KOPT-K1 (cell line): ENCODE measurements around the gene NCAM1.

Experiments
- H3K27ac ChIP-seq: fragments of 200-600 bp; sonication (generic); 2 replicates; pipeline ENCODE4 v1.5.1; 2016; ENCODE audit warnings: antibody characterized with exemption, mild to moderate bottlenecking, low read depth, low read length; ENCODE audit not compliant: poor library complexity, severe bottlenecking
- H3K36me3 ChIP-seq: fragments of 200-600 bp; sonication (generic); 2 replicates; pipeline ENCODE4 v1.5.1; 2017; ENCODE audit warnings: antibody characterized with exemption, mild to moderate bottlenecking, low read length, moderate library complexity; ENCODE audit not compliant: insufficient read depth
- H3K9me3 ChIP-seq: fragments of 200-600 bp; sonication (generic); 2 replicates; pipeline ENCODE4 v1.5.1; 2017; ENCODE audit warnings: antibody characterized with exemption, low read length, mild to moderate bottlenecking; ENCODE audit not compliant: insufficient read depth, poor library complexity, severe bottlenecking

The NCAM1 gene

DNA sequence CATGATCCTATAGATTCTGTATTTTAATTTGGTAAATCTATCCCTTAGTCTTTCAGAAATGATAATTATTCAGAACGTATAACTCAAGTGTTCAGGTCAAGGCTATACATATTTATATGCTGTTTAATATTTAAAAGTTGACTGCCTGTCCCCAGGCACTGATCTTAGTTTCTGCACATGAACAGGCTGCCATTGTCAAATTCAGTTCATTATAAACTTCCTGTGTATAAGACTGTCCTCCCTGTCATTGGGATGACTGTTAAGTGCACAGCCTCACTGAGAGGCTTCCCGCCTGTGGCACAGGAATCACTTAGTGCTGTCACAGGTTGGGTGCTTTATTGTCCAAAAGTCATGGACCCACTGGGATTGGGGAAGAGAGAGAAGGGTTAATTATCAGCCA is 261.0 kb downstream of the NCAM1 start:
- H3K36me3 ChIP-seq: no peaks in the 10 kb centered on the region
- H3K27ac ChIP-seq: no peak overlapping the region
- no peaks in the 10 kb centered on the region for H3K9me3 ChIP-seq

DNA sequence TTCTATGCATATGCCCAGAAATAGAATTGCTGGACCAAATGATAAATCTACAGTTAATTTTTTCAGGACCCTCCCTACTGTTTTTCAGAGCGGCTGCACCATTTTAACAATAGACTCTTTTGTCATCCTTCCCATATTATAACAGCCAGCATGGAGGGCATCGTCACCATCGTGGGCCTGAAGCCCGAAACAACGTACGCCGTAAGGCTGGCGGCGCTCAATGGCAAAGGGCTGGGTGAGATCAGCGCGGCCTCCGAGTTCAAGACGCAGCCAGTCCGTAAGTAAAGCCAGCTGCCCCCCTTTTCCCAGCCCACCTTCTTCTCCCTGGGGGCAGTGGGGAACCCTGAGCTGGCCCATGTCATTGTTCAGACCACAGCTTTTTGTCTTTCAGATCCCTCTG is 273.7 kb downstream of the NCAM1 start:
- no peaks in the 10 kb centered on the region for H3K36me3 ChIP-seq

DNA sequence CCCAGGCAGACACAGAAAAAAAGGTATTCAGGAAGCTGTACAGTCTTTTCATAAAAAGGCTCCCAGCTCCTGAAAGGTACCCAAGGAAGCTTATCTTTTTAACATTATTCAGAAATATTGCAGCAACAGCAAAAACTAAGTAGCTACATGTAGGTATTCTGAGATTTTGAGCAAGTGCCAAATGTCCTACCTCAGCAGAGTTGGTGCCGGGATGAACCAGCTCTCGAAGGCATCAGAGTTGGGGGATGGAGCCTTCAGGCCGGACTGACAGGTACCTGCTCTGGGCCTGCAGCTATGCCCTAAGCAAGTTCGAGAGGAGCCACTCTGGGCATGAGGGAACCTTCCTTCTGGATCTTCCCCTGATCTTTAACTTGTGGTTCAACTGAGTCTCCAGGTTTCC is 276.0 kb downstream of the NCAM1 start:
- Histone ChIP-seq H3K9me3 (no peaks in the 10 kb centered on the region), H3K36me3 (no peaks in the 10 kb centered on the region)

More for the DNA sequence above, 273.7 kb downstream of the NCAM1 start:
- H3K9me3 ChIP-seq: no peaks in the 10 kb centered on the region
- H3K27ac ChIP-seq: no peak overlapping the region

DNA sequence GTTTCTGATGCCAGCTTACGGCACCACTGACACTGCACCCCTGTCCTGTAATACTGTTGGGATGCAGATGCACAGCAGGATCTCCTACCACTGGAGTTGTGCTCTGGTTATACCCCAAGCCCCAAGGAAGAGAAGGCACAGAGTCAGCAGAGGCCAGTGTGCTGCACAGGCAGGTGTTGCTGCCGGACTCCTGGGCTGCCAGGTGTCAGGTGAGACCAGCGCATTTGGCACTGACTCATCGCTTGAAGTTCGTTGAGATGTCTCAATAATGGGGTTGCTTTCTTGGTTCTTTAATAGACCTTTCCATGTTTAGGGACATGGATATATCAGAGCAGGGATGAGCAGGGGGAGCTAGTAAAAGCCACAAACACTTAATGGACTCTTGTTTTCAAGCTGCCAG is 277.5 kb downstream of the NCAM1 start:
- no peaks in the 10 kb centered on the region for H3K9me3 ChIP-seq
- no peaks in the 10 kb centered on the region for H3K36me3 ChIP-seq
- no peak overlapping the region for H3K27ac ChIP-seq

More for the DNA sequence above, 276.0 kb downstream of the NCAM1 start:
- H3K27ac ChIP-seq: no peak overlapping the region

DNA sequence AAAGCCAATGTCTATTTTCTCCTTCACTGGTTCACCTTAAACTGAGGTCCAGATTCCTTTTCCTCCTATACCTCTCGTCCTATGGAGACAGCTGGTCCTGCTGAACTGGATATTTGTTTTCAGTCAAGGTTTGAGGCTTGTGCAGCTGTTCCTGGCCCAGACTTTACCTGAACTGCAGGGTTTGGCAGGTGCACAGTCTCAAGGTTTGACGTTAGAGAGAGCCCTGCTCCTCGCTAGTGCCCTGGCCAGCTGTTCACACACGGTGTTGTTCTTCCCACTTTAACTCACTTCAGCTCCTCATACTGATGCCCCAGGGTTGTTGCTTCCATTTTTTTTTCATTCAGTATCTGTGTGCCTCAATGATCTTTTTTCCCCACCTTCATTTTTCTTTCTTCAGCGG is 279.2 kb downstream of the NCAM1 start:
- Histone ChIP-seq H3K36me3 (no peaks in the 10 kb centered on the region), H3K9me3 (no peaks in the 10 kb centered on the region)

DNA sequence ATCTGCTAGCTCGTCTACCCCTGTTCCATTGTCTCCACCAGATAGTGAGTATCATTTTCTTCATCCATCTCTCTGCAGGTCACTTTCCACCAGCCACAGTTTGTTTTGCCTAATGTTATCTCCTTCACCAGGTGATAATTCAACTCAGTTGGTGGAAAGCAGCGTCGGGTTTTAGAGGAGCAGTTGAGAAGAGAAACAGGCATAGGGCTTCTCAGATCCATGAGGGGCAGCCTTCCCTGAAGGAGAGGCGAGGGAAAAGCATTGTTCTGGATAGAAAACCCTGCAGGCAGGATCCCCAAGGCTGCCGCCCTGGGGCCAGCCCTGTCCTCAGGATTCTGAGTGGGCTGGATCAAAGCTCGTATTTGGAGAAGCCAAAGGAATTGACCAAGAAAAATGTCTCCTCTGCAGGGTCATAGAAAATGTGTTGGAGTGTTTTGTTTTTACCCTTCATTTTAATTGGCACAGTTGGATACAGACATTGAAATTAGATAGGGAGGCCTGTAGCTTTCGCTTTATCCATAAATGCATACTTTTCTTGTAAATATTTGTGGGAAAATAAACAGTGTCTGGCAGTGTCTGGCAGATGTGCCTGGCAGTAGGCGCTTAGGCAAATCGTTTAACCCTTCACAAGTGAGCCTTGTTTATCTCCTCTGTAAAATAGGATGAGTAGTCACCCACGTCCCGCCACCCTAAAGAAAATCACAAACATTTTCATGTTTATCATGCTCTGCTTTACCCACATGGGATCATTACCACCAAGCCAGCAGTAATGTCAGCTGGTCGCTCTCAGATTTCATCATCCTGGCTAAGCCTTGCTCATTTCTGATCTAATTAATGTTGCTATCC is 279.8 kb downstream of the NCAM1 start:
- H3K9me3 ChIP-seq: no peaks in the 10 kb centered on the region
- no peak overlapping the region for H3K27ac ChIP-seq
- no peaks in the 10 kb centered on the region for H3K36me3 ChIP-seq

More for the DNA sequence above, 279.2 kb downstream of the NCAM1 start:
- no peak overlapping the region for H3K27ac ChIP-seq

DNA sequence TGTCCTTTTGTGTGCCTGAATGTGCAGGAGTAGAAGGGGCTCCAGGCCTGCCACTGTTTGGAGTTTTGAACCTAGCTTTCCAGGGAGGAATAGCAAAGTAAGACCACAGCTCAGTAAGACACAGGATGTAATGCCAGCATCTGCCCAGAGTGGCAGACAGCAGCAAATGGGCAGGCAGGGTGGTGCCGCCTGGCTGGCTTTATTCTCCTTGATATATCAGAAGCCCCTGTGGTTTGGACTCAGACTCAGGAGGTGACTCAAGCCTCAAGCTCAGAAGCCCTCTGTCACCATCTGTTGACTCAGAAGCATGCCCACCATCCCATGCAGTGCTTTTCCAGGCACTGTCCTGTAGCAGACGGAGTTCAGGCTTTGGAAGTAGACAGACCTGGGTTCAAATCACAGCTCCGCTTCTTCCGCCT is 280.4 kb downstream of the NCAM1 start:
- Histone ChIP-seq H3K27ac (no peak overlapping the region), H3K36me3 (no peaks in the 10 kb centered on the region), H3K9me3 (no peaks in the 10 kb centered on the region)

DNA sequence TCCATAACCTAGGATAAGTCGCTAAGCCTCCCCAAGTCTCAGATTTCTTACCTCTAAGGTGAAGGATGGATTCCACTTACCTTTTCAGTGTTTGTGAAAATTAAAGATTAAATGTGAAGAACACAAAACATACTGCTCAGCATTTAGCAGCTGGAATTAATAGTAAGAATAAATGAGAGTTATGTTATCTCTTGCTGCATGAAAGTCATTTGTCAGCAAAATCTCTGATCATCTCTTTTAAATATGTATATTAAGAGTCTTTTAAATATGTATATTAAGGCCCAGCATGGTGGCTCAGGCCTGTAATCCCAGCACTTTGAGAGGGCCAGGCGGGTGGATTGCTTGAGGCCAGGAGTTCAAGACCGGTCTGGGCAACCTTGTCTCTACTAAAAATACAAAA is 280.8 kb downstream of the NCAM1 start:
- Histone ChIP-seq H3K36me3 (no peaks in the 10 kb centered on the region), H3K9me3 (no peaks in the 10 kb centered on the region), H3K27ac (no peak overlapping the region)

GRCh38 chr11:113242767-113243397 is 281.7 kb downstream of the NCAM1 start:
- no peaks in the 10 kb centered on the region for H3K9me3 ChIP-seq
- no peaks in the 10 kb centered on the region for H3K36me3 ChIP-seq
- H3K27ac ChIP-seq: no peak overlapping the region

DNA sequence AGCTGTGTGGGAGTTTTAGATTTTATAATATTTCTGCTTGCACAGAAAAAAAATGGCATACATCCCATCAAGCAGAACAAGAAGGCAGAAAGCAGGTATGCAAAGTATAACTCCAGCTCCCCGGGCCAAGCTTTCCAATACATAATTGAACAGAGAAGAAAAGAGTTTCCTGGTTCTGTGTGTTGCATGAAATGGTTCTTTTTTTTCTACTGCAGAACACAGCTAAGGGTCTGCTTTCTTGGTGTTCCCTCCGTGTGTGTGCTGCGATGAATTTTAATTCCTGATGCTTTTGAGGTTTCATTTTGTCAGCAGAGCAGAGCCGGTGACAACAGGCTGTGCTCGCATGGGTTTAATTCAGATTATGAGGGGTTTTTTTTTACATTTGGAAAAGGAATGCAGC is 282.5 kb downstream of the NCAM1 start:
- Histone ChIP-seq H3K36me3 (no peaks in the 10 kb centered on the region), H3K27ac (no peak overlapping the region), H3K9me3 (no peaks in the 10 kb centered on the region)

- Histone ChIP-seq H3K9me3 (no peaks in the 10 kb centered on the region), H3K27ac (no peak overlapping the region)
Measured at GRCh38 chr11:113245216-113245615, 284.0 kb downstream of the NCAM1 start.

GRCh38 chr11:113247221-113247620 is 286.0 kb downstream of the NCAM1 start:
- Histone ChIP-seq H3K9me3 (no peaks in the 10 kb centered on the region), H3K36me3 (no peaks in the 10 kb centered on the region), H3K27ac (no peak overlapping the region)

More at GRCh38 chr11:113245216-113245615, 284.0 kb downstream of the NCAM1 start:
- no peaks in the 10 kb centered on the region for H3K36me3 ChIP-seq

- no peak overlapping the region for H3K27ac ChIP-seq
- no peaks in the 10 kb centered on the region for H3K9me3 ChIP-seq
- no peaks in the 10 kb centered on the region for H3K36me3 ChIP-seq
Measured at GRCh38 chr11:113247966-113248365, 286.7 kb downstream of the NCAM1 start.

DNA sequence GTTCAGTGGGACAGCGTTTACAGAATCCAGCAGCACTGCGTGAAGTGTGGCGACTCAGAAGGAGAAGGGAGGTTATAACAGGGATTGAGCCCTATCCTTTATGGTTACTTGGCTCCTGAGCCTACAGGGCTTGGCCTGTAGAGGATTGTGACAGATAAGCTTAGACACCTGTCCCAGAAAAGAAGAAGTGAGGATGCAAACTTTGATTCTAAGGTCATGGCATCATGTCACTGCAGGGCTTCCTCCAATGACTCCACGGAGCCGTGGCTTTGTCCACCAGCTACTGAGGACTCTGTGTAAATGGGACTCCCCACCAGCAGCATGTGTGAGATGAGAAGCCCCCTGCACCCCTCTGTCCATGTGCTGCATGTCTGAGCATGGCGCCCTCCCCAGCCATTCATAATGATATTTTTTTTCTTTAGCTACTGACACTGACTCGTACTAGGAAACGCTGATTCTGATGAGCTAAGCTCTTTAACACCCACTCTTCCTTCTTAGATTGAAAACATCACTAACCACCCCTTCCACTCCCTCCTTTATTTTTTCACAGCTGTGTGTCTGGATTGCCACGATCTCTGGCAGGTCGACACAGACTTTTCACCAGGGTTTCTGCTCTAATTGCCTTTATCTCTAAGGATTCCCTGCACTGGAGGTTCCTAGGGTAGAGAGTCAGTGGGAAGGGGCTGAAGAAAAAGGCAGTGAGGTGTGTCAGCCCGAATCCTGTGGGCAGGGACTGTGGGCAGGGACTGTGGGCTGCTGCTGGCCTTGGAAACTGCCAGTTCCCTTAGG is 287.7 kb downstream of the NCAM1 start:
- Histone ChIP-seq H3K36me3 (no peaks in the 10 kb centered on the region), H3K27ac (no peak overlapping the region), H3K9me3 (no peaks in the 10 kb centered on the region)

- Histone ChIP-seq H3K36me3 (no peaks in the 10 kb centered on the region), H3K9me3 (no peaks in the 10 kb centered on the region), H3K27ac (no peak overlapping the region)
Measured at GRCh38 chr11:113249491-113249763, 288.2 kb downstream of the NCAM1 start.
